CD14-positive monocyte (primary cell): Measurements from ENCODE around the gene TNNT3. TPM values are rescaled to one million over a fixed set of nuclear protein-coding genes. Genes with fewer than 3 reads are reported as not detected.

Experiments used
- DNase-seq, 3 donors: peaks; one replicate each; pipeline ENCODE4 v3.0.0-alpha.2; 2011 to 2022
- H2AFZ ChIP-seq: 2 replicates; pipeline ENCODE4 v1.6.0; 2012; ENCODE audit warnings: mild to moderate bottlenecking, low read depth, low read length, inconsistent platforms; ENCODE audit not compliant: insufficient read depth, poor library complexity, severe bottlenecking
- H3K27ac ChIP-seq, 2 donors: 1 replicate in 1 of 2; 2 replicates in 1 of 2; pipeline ENCODE4 v1.5.1; 2012 to 2013; ENCODE audit warnings: low read length in 2 of 2, control low read depth in 1 of 2, inconsistent platforms in 1 of 2, low read depth in 1 of 2, mild to moderate bottlenecking in 1 of 2
- H3K27me3 ChIP-seq, 2 donors: one replicate each; pipeline versions ENCODE4 v1.6.0 to v1.6.1; 2011 to 2013; ENCODE audit warnings: low read length in 2 of 2; ENCODE audit not compliant: control insufficient read depth in 2 of 2, insufficient read depth in 2 of 2
- H3K36me3 ChIP-seq, 2 donors: replicated peaks in 1 of 2; 1 replicate in 1 of 2; 2 replicates in 1 of 2; pipeline versions ENCODE4 v1.5.1 to v1.6.1; 2012 to 2013; ENCODE audit warnings: low read length in 2 of 2, control low read depth in 1 of 2, inconsistent platforms in 1 of 2, mild to moderate bottlenecking in 1 of 2; ENCODE audit not compliant: insufficient read depth in 2 of 2, control insufficient read depth in 1 of 2
- H3K4me1 ChIP-seq, 2 donors: 1 replicate in 1 of 2; 2 replicates in 1 of 2; pipeline versions ENCODE4 v1.5.1 to v1.6.1; 2012 to 2013; ENCODE audit warnings: low read length in 2 of 2, control low read depth in 1 of 2, inconsistent platforms in 1 of 2, mild to moderate bottlenecking in 1 of 2, moderate library complexity in 1 of 2; ENCODE audit not compliant: insufficient read depth in 2 of 2, control insufficient read depth in 1 of 2
- H3K4me2 ChIP-seq: replicated peaks from 2 replicates; pipeline ENCODE3; 2012; ENCODE audit warnings: low read length, moderate library complexity, mild to moderate bottlenecking; ENCODE audit not compliant: poor library complexity, severe bottlenecking; ENCODE audit errors: extremely low read depth
- H3K4me3 ChIP-seq, 3 experiments: fragments of 200-600 bp in 1 of 3; sonication (generic) in 1 of 3; replicated peaks in 1 of 3; 1 replicate in 2 of 3; 2 replicates in 1 of 3; pipeline ENCODE4 v1.5.1; 2011 to 2013; ENCODE audit warnings: low read length in 3 of 3, mild to moderate bottlenecking in 3 of 3, control low read depth in 2 of 3, low read depth in 2 of 3, inconsistent platforms in 1 of 3, moderate library complexity in 1 of 3
- H3K79me2 ChIP-seq: 2 replicates; pipeline ENCODE4 v1.6.0; 2012; ENCODE audit warnings: mild to moderate bottlenecking, control low read depth, inconsistent platforms, low read length, moderate library complexity; ENCODE audit not compliant: insufficient read depth
- H3K9ac ChIP-seq: 2 replicates; pipeline ENCODE4 v1.6.0; 2017; ENCODE audit warnings: low read length, mild to moderate bottlenecking; ENCODE audit not compliant: insufficient read depth, poor library complexity, severe bottlenecking
- H3K9me3 ChIP-seq, 2 donors: replicated peaks in 1 of 2; 1 replicate in 1 of 2; 2 replicates in 1 of 2; pipeline versions ENCODE4 v1.5.1 to v1.6.1; 2012 to 2013; ENCODE audit warnings: low read length in 2 of 2, control low read depth in 1 of 2; ENCODE audit not compliant: control insufficient read depth in 1 of 2, insufficient read depth in 1 of 2
- H4K20me1 ChIP-seq: 2 replicates; pipeline ENCODE4 v1.6.0; 2012; ENCODE audit warnings: mild to moderate bottlenecking, low read length, control low read depth, moderate library complexity; ENCODE audit not compliant: insufficient read depth
- H3K27ac Mint-ChIP-seq, 7 donors: one replicate each; pipeline ENCODE4 v1.8.0; 2020; ENCODE audit warnings: mild to moderate bottlenecking in 7 of 7, mixed read lengths in 7 of 7, moderate library complexity in 6 of 7, inconsistent platforms in 2 of 7
- H3K27me3 Mint-ChIP-seq, 3 donors: one replicate each; pipeline ENCODE4 v1.8.0; 2021 to 2022; ENCODE audit warnings: low read depth in 3 of 3, mild to moderate bottlenecking in 3 of 3, mixed read lengths in 3 of 3, moderate library complexity in 3 of 3, inconsistent platforms in 1 of 3
- H3K36me3 Mint-ChIP-seq, 2 donors: one replicate each; pipeline ENCODE4 v1.8.0; 2020; ENCODE audit warnings: mixed read lengths in 2 of 2, inconsistent platforms in 1 of 2, mild to moderate bottlenecking in 1 of 2
- H3K4me1 Mint-ChIP-seq: one replicate; pipeline ENCODE4 v1.8.0; 2020; ENCODE audit warnings: mild to moderate bottlenecking, mixed read lengths
- H3K4me3 Mint-ChIP-seq, 2 donors: one replicate each; pipeline ENCODE4 v1.8.0; 2020; ENCODE audit warnings: mild to moderate bottlenecking in 2 of 2, mixed read lengths in 2 of 2, moderate library complexity in 1 of 2
- H3K9me3 Mint-ChIP-seq, 7 donors: one replicate each; pipeline ENCODE4 v1.8.0; 2020 to 2022; ENCODE audit warnings: mixed read lengths in 7 of 7, mild to moderate bottlenecking in 6 of 7, moderate library complexity in 6 of 7, inconsistent platforms in 2 of 7
- CTCF ChIP-seq: fragments of 200-600 bp; IDR thresholded peaks from one replicate; pipeline ENCODE4 v1.8.0; 2022; ENCODE audit warnings: antibody characterized with exemption, mild to moderate bottlenecking
- WGBS: methylation state at CpG from one replicate; pipeline ENCODE4 v1.1.5; 2013; ENCODE audit warnings: missing lambda C conversion rate; ENCODE audit not compliant: insufficient coverage; 5-methylcytosine and 5-hydroxymethylcytosine counted together
- intact Hi-C, 2 donors: fragments of 100-400 bp; cut with micrococcal nuclease; formaldehyde crosslinking; loops; one replicate each; pipeline versions ENCODE4 v1.15.0 to v1.15.1; 2023
- polyA plus RNA-seq, 3 donors: library from polyadenylated mRNA; depleted of rRNA in 1 of 3; unstranded in 2 of 3; stranded (reverse) in 1 of 3; fragments of 300-500 nt in 2 of 3; fragments of >200 nt in 1 of 3; fragmentation: Illumina TruSeq in 2 of 3; gene quantifications; 1 replicate in 2 of 3; 2 replicates in 1 of 3; pipeline ENCODE4 v1.2.3, GENCODE V29; 2012 to 2021

Gene TNNT3
- polyA plus RNA-seq, 3 donors: 1.4 TPM; not detected in 2

GRCh38 chr11:1899090-1899489, 20.4 kb upstream of the TNNT3 start:
- no peak overlapping the region for H3K4me2 ChIP-seq
- no peak overlapping the region for H3K4me3 Mint-ChIP-seq
- no peaks in the 10 kb centered on the region for H3K9me3 Mint-ChIP-seq
- H4K20me1 ChIP-seq: no peaks in the 10 kb centered on the region
- DNase-seq: no peak
- H3K27ac ChIP-seq: no peak overlapping the region
- H3K4me3 ChIP-seq: no peak overlapping the region
- no peak overlapping the region for H2AFZ ChIP-seq
- no peaks in the 10 kb centered on the region for H3K9me3 ChIP-seq
- H3K27ac Mint-ChIP-seq: no peak overlapping the region
- peaks cover 0 to 3% (median 2%) of the 10 kb centered on the region in 3 donors for H3K27me3 Mint-ChIP-seq
- WGBS: 100% methylated on average over 1 of the region's 4 CpGs
- no peak for TF ChIP-seq CTCF
- H3K79me2 ChIP-seq: no peaks in the 10 kb centered on the region
- H3K36me3 Mint-ChIP-seq: peaks cover 3 to 4% of the 10 kb centered on the region in 2 donors
- intact Hi-C loops: no loop called here
- no peaks in the 10 kb centered on the region for H3K36me3 ChIP-seq
- no peaks in the 10 kb centered on the region for H3K27me3 ChIP-seq
- H3K4me1 ChIP-seq: peaks cover 17 to 19% of the 10 kb centered on the region in 2 donors
- H3K9ac ChIP-seq: no peak overlapping the region
- peaks cover 18% of the 10 kb centered on the region for H3K4me1 Mint-ChIP-seq

- Histone ChIP-seq H3K36me3 (no peaks in the 10 kb centered on the region), H3K27ac (no peak overlapping the region), H3K4me2 (no peak overlapping the region), H3K4me3 (no peak overlapping the region), H3K9me3 (no peaks in the 10 kb centered on the region), H2AFZ (no peak overlapping the region), H3K27me3 (no peaks in the 10 kb centered on the region), H3K79me2 (no peaks in the 10 kb centered on the region), H3K9ac (no peak overlapping the region), H4K20me1 (no peaks in the 10 kb centered on the region), H3K4me1 (peaks cover 17 to 19% of the 10 kb centered on the region in 2 donors)
- Mint-ChIP-seq H3K9me3 (no peaks in the 10 kb centered on the region), H3K27me3 (peaks cover 0 to 2% (median 1%) of the 10 kb centered on the region in 3 donors), H3K36me3 (peaks cover 3 to 4% of the 10 kb centered on the region in 2 donors), H3K4me1 (peaks cover 18% of the 10 kb centered on the region), H3K4me3 (no peak overlapping the region), H3K27ac (no peak overlapping the region)
- intact Hi-C loops: no loop called here
- no peak for TF ChIP-seq CTCF
- no peak for DNase-seq
- WGBS: no CpG with 5 or more reads among the region's 5 CpGs
Measured at GRCh38 chr11:1899686-1900085, 19.8 kb upstream of the TNNT3 start.
